ENCODE results near the gene SYK.
"Not testable (repeated sequence)": the region's sequence is repeated elsewhere in the genome, so short reads cannot be mapped to it uniquely, and the experiment has no call there.

The SYK gene

GRCh38 chr9:90799271-90799852 is 2.3 kb upstream of the SYK start:
- no peak for DNase-seq

DNA sequence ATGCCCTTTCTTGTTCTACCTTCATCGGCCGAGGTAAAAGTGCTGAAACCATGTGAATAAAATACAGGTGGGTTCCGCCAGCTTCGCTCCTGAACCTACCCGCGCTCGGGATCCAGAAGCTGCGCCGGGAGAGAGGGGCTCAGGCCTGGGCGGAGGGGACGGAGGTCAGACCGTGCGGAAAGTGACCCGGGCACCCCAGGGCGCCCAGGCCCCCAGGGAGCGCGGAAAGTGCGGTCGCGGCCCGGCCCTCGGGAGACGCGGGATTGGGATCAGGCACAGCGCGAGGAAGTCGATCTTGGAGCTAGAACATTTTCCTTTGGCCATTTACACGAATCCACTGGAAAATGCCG is 329 bp downstream of the SYK start:
- DNase-seq: no peak

- DNase-seq: no peak
These were observed 867 bp downstream of the SYK start for GRCh38 chr9:90802386-90802985.

DNA sequence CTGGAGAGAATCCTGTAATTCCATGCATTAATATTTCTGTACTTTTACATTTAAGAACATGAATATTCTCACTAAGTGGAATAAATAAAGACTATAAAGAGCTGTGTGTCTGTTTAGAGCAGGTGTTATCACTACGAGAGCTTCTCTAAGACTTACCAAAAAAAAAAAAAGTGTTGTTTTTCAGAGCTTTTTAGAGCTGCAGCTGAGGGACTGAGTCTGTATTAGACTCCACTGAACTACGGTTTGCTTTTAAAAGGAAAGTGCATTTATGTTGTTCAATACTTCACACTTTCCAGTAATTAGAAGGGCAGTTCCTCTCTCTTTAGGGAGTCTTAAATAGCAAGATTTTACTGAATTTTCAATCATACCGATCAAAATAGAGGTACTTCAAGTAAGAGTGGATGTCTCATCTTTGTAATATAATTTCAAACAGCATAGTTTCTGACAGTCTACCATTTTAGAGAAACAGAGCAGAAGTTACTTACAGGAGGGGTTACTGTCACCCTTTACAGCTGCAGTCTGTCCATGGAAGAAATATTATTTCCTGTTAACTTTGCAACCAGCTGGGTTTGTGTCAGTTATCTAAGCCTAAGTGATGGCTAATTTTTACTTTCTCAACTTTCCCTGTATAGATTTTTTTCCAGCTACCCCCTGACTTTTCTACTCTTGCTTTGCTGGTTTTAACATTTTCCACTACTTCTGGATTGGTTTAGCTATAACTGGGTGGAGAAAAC is 2.4 kb downstream of the SYK start:
- peak; percentile 38 for DNase-seq

DNA sequence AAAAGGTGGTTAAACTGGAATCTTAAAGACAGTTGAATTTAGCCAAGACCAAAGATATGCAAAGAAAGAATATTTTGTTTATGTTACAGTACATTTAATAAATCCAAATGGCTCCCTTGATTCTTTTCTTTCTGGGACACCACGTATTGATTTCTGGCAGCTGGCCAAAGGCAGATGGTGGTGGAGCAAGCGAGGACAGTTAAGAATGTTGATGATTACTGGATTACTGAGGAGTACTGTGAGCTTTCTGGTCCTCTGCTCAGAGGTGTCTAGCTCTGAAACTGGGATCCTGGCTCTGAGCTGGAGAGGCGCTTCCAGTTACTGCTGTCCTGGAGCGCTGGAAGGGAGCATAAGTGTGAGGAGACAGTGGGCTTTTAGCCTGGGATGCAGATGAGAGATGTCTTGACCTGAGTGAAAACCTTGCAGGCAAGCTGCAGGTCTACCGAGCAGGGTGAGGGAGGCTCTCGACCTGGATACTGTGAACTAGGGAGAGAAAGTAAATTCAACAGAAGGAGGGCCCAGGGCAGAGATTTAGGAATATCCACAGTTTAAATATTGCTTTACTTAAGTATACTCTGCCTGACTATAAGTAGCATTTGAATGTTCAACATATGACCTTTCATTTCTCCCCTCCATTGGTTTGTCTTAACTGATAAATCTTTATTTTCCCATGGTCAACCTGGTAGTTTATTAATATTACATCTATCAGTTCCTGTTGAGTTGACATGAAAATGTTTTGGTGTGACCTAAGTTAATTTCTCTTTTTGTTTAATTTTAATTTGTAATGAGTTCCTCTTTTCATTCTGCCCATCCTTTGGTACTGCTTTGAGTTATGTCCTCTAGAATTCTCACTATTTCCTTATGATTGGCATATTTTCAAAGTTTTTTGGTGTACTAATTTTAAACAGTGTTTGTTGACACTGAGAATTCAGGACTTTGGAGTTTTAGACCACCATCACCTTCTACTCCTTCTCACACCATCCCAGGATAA is 3.7 kb downstream of the SYK start:
- DNase-seq: peak; percentile 69

DNA sequence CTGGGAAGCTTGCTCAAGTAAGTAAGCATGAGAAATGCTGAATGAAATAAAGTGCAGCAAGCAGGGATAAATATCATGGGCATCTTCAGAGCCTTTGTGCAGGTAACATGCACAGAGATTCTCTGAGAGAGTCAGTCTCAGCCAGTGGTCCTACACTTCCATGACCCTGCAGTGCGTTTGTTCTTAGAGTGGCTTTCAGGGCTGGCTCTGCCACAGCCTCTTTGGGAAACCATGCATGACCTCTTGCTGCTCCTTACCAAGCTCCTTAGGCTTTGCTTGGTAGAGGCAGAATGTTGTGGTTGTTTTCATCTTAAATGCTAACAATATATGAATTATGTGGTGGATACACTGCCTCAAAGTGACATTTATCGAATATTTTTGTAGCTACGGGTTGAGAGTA is 5.4 kb downstream of the SYK start:
- no peak for DNase-seq

DNA sequence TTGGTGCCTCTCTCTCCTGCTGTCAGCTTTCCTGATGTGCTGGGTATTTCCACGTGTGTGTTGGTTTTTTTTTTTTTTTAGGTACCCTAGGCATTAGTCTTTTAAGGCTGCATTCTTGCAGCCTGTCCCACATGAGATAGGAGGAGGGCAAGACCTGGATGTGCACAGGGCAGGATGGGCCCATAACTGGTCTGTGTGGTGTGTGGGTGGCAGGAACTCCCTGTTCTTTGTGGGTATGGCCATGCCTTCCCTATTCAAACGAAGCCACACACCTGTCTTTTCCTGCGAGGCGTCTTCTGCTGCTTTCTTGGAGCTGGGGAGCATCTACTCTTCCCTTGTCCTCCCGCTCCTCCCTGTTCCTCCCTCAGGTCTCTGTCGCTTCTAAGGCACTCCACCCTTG is 6.8 kb downstream of the SYK start:
- DNase-seq: no peak

- no peak for DNase-seq
These were observed 7.5 kb downstream of the SYK start for GRCh38 chr9:90808890-90809685.

DNA sequence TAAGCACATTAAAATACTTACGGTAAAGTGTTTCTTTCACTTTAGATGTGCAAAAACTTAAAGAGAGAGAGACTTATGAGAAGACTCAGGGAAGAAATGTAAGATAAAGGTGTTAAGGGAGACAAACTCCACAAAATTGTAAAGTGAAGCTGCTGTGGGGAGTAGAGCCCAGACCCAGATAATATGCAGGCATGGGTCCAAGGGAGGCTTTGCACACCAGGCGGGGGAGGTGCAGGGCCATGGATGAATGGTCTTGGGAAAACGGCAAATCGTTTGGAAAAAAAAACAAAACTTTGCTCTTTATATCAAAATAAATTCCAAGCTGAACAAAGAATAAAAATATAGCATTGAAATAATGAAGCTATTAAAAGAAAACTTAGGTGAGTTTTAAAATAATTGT is 9.1 kb downstream of the SYK start:
- no peak for DNase-seq

GRCh38 chr9:90813046-90813445 is 11.4 kb downstream of the SYK start:
- no peak for DNase-seq

GRCh38 chr9:90813523-90813922 is 11.9 kb downstream of the SYK start:
- no peak for DNase-seq

GRCh38 chr9:90814355-90814754 is 12.7 kb downstream of the SYK start:
- no peak for DNase-seq

DNA sequence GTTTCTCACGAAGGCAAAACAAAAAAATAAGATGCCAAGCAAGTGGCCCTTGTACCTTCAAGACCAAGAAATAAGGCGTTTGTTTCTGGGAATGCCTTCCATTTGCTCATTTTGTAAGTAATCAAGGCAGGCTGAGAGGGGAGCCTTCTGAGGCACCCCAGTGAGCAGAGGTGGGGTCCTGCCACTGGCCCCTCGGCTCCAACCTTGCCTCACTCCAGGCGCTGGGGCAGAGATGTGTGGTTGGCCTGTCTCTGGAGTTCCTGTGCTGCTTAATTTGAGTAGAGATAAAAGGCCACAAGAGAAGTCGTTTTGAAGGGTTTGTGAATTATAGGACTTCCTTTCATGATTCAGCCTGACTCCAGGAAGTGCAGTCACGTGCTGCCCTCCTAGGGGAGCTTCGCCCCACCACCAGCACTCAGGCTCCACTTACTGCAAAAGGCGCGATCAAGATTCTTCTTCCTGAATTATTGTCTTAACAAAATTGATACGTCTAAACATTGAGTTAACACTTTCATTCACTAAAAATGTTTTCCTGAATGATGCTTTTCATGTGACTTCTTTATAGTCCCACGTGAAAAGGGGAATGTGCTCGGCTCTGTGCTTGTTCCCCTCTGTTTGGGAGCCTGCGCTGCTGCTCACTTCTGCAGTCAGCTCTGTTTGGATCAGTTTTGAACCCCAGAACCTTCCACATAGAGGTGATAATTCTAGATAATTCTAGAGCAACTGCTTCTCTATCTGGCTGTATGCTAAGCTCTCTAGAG is 13.7 kb downstream of the SYK start:
- no peak for DNase-seq

DNA sequence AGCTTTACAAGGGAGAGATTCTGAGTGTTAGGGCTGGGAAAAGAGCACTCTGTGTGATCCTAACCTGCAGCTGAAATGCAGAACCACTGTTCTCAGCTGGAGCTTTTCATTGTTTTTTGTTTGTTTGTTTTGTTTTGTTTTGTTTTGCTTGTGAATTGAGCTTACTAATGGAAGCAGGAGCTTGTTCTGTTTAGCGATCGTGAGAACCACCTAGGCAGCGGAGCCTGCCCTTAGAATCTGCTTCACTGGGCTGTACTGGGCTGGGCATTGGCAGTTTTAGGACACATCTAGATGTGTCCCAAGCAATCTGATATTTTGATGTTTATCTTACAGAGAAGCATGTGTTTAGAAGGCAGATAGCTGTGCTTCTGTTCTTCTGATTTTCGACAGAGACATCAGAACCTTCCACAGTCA is 14.3 kb downstream of the SYK start:
- no peak for DNase-seq

- DNase-seq: no peak
These were observed 15.1 kb downstream of the SYK start for GRCh38 chr9:90816690-90817089.

DNA sequence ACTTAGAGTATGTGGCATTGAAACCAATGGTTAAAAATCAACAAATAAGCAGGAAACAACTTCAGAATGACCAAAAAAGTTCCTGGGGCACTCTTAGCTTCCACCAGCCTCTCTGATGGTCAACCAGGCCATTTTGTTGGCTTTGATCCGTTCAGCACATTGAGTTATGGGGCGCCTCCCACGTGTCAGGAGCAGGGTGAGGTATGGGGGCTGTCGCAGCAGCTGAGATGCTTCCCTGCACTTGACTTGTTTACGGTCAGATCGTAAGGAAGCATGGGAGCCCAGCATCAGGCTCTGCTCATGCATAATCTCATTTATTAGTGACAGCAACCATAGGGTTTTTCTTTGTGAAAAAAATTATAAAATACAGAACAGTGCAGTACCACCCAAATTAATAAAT is 16.7 kb downstream of the SYK start:
- DNase-seq: no peak

GRCh38 chr9:90820406-90820805 is 18.8 kb downstream of the SYK start:
- DNase-seq: not testable (repeated sequence)

DNA sequence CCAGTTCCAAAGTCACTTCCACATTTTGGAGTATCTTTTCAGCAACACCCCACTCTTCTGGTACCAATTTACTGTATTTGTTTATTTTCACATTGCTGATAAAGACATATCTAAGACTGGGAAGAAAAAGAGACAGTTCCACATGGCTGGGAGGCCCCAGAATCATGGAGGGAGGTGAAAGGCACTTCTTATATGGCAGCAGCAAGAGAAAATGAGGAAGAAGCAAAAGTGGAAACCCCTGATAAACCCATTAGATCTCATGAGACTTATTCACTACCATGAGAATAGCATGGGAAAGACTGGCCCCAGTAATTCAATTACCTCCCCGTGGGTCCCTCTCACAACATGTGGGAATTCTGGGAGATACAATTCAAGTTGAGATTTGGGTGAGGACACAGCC is 19.6 kb downstream of the SYK start:
- DNase-seq: not testable (repeated sequence)

GRCh38 chr9:90821697-90822096 is 20.1 kb downstream of the SYK start:
- no peak for DNase-seq

- DNase-seq: no peak
These were observed 21.2 kb downstream of the SYK start for GRCh38 chr9:90822866-90823265.

DNA sequence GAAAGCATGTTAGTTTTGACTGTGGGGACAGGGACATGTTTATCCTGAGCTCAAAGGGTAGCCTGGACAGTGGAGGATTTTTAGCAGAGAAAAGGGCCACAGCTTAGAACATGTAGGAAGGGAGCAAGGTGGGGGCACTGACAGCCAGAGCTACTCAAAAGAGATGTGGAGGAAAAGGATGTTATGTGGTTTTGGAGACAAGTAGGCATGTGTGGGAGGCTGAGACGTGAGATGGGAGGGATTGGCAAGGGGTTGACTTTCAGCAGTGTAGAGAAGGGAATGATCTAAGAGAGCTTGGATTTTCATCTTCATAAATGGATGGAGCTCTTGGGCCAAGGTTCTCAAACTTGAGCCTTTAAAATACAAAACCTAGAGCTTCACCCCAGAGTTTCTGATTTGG is 24.0 kb downstream of the SYK start:
- DNase-seq: no peak

All from NCI-H1694 treated with DMSO at 0.1 percent for 48 hours (cell line).